Body of pancreas (tissue), 4 donors: Measurements from ENCODE around the gene SPOCK2.

ENCODE experiments used
- CTCF ChIP-seq, 7 experiments: fragments of 450-650 bp in 4 of 7; fragments of 200-600 bp in 3 of 7; sonication (generic) in 3 of 7; IDR thresholded peaks; one replicate each; pipeline ENCODE4 v1.5.1; 2016 to 2019; ENCODE audit warnings: antibody characterized with exemption in 7 of 7
- POLR2A ChIP-seq, 3 donors: fragments of 450-650 bp; IDR thresholded peaks; one replicate each; pipeline ENCODE4 v1.6.1; 2016; ENCODE audit warnings: antibody characterized with exemption in 3 of 3, mild to moderate bottlenecking in 2 of 3

DNA sequence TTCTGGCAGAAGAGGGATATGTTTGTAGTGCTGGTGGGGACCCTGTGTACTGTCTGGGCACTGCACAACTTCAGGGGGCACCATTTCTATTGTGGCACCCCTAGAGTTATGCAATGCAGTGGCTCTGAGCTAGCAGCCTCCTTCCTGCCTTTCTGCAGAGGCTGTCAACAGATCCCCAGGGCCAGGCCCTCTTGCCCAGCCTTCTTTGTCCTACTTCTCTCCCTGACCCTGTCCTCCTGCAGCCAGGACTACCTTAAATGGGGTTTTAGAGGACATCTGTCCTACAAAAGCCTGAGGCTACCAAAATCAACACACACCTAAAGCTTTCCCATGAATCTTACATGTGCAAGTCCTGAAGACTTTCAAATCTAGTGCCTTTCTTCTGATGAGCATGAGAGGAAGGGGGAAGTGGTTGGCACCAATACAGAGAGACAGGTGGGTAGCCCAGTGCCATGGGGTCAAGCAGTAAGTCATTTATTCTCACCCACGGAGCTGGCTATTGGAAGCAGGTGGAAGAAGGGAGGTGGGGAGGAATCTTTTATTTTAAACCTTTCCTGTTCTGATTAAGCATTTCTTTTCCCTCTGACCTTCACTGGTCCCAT is 2.4 kb downstream of the SPOCK2 start:
- no peak for TF ChIP-seq CTCF (IDR thresholded peaks at IDR 0.05)
- TF ChIP-seq POLR2A (IDR thresholded peaks at IDR 0.05), result no peak
